GM18507 (cell line): Measurements from ENCODE around the gene RADIL.

ENCODE experiments used
- DNase-seq: peaks from one replicate; pipeline ENCODE4 v3.0.0; 2011; ENCODE audit warnings: low read depth; ENCODE audit not compliant: insufficient read length; ENCODE audit errors: extremely low spot score
- FAIRE-seq: peaks from 2 replicates; lab custom pipeline; 2011; peaks lifted over from hg19 to GRCh38; lab: Jason Lieb, UNC

Gene RADIL

GRCh38 chr7:4861227-4861626, 22.3 kb downstream of the RADIL start:
- FAIRE-seq (no peak), DNase-seq (no peak)

GRCh38 chr7:4857189-4857588, 26.3 kb downstream of the RADIL start:
- FAIRE-seq: no peak
- DNase-seq: no peak

GRCh38 chr7:4856336-4857057, 27.0 kb downstream of the RADIL start:
- DNase-seq (no peak), FAIRE-seq (no peak)

- FAIRE-seq (no peak), DNase-seq (no peak)
Measured at GRCh38 chr7:4854916-4855315, 28.6 kb downstream of the RADIL start.

- FAIRE-seq (no peak), DNase-seq (no peak)
Measured at GRCh38 chr7:4851459-4852422, 31.8 kb downstream of the RADIL start.

- DNase-seq (no peak), FAIRE-seq (no peak)
Measured at GRCh38 chr7:4850262-4850795, 33.2 kb downstream of the RADIL start.

- DNase-seq (no peak), FAIRE-seq (no peak)
Measured at GRCh38 chr7:4849390-4849789, 34.1 kb downstream of the RADIL start.

- no peak for DNase-seq
- no peak for FAIRE-seq
Measured at GRCh38 chr7:4845740-4846142, 37.8 kb downstream of the RADIL start.

GRCh38 chr7:4842319-4843064, 41.0 kb downstream of the RADIL start:
- FAIRE-seq: no peak
- DNase-seq: no peak

GRCh38 chr7:4841836-4842235, 41.7 kb downstream of the RADIL start:
- FAIRE-seq (no peak), DNase-seq (no peak)

GRCh38 chr7:4841007-4841784, 42.3 kb downstream of the RADIL start:
- FAIRE-seq: no peak

GRCh38 chr7:4840079-4840501, 43.4 kb downstream of the RADIL start:
- no peak for FAIRE-seq
- no peak for DNase-seq

More at GRCh38 chr7:4841007-4841784, 42.3 kb downstream of the RADIL start:
- DNase-seq: no peak

- DNase-seq (no peak), FAIRE-seq (no peak)
Measured at GRCh38 chr7:4838626-4839334, 44.7 kb downstream of the RADIL start.

- no peak for FAIRE-seq
- no peak for DNase-seq
Measured at GRCh38 chr7:4837803-4838625, 45.5 kb downstream of the RADIL start.

- DNase-seq: no peak
- no peak for FAIRE-seq
Measured at GRCh38 chr7:4837041-4837802, 46.3 kb downstream of the RADIL start.

- DNase-seq (no peak), FAIRE-seq (no peak)
Measured at GRCh38 chr7:4836206-4836661, 47.3 kb downstream of the RADIL start.
